Transverse colon (tissue), 3 donors: ENCODE data around the gene ZNF17.

ENCODE experiments used
- CTCF ChIP-seq, 5 experiments: fragments of 200-600 bp in 3 of 5; fragments of 450-650 bp in 2 of 5; sonication (generic) in 3 of 5; IDR thresholded peaks; 1 replicate in 2 of 5; 2 replicates in 3 of 5; pipeline ENCODE4 v1.5.1; 2016 to 2017; ENCODE audit warnings: antibody characterized with exemption in 5 of 5, inconsistent platforms in 3 of 5, mild to moderate bottlenecking in 2 of 5, moderate library complexity in 1 of 5
- EP300 ChIP-seq: sonication (generic); formaldehyde crosslinking; IDR thresholded peaks from one replicate; pipeline ENCODE4 v1.6.1; 2017; ENCODE audit warnings: antibody characterized with exemption, low read depth

- TF ChIP-seq CTCF (IDR thresholded peaks at IDR 0.05), result no peak
- no peak for TF ChIP-seq EP300
Measured at GRCh38 chr19:57366776-57367175, 44.2 kb upstream of the ZNF17 start.
